ENCODE results near the gene CAMK2A.
"Not testable (repeated sequence)": the region's sequence is repeated elsewhere in the genome, so short reads cannot be mapped to it uniquely, and the experiment has no call there.

CAMK2A gene

DNA sequence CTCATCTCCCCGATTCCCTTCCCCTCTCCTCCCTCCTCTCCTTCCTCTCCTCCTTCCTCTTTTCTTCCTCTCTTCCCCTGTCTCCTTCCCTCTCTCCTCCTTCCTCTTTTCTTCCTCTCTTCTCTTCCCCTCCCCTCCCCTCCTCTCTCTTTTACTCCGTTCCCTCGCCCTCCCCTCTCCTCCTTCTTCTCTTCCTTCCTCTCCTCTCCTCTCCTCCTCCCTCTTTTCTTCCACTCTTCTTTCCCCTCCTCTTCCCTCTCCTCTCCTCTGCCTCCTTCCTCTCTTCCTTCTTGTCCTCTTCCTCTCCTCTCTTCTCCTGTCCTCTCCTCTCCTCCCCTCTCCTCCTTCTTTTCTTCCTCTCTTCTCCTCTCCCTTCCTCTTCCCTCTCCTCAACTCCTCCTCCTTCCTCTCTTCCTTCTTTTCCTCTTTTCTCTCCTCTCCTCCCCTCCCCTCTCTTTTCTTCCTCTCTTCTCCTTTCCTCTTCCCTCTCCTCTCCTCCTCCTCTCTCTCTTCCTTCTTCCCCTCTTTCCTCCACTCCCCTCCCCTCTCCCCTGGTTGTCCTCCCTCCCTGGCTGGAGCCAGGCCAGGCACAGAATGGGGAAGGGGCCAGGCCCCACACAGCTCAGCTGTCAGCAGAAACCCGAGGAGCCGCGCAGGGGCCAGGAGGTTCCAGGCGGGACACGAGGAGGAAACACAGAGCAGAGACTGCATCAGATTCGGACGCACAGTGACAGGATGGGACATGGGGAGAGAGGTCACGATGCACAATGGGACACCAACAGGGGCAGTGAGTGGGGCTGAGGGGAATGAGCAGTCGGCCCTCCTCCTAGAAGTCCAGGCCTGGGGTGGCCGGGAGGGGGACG, 48.0 kb downstream of the CAMK2A start:
- Histone ChIP-seq H3K9ac (ENCODE audit: low read depth, low read length) (no peak overlapping the region), H3K4me1 (ENCODE audit: insufficient read depth, low read length) (no peaks in the 10 kb centered on the region; the same call in 1 of the 2 replicates), H3K9me3 (ENCODE audit: control insufficient read depth, insufficient read depth, low read length) (no peaks in the 10 kb centered on the region), H3K36me3 (ENCODE audit: insufficient read depth, low read length) (no peaks in the 10 kb centered on the region)

DNA sequence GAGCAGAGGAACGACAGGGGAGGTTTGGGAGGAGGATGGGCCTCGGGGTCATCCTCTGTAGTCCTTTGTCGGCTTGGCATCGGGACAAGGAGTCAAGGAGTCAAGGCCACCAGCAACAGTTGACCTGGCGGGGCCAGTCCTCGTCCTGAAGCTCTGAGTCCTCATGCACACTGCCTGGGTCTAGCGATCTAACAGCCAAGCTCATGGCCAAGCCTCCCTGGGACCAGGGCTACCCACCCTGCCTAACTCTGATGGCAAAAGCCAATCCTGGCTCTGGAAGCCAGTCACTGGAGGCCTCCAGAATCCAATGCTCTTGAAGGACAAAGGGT, 49.8 kb downstream of the CAMK2A start:
- Histone ChIP-seq H3K9ac (ENCODE audit: low read depth, low read length) (no peak overlapping the region), H3K36me3 (ENCODE audit: insufficient read depth, low read length) (no peaks in the 10 kb centered on the region), H3K4me1 (ENCODE audit: insufficient read depth, low read length) (no peaks in the 10 kb centered on the region), H3K9me3 (ENCODE audit: control insufficient read depth, insufficient read depth, low read length) (no peaks in the 10 kb centered on the region)

- Histone ChIP-seq H3K4me1 (ENCODE audit: insufficient read depth, low read length) (no peaks in the 10 kb centered on the region), H3K9me3 (ENCODE audit: control insufficient read depth, insufficient read depth, low read length) (no peaks in the 10 kb centered on the region), H3K9ac (ENCODE audit: low read depth, low read length) (no peak overlapping the region)
Measured at GRCh38 chr5:150239099-150239793, 50.3 kb downstream of the CAMK2A start.

DNA sequence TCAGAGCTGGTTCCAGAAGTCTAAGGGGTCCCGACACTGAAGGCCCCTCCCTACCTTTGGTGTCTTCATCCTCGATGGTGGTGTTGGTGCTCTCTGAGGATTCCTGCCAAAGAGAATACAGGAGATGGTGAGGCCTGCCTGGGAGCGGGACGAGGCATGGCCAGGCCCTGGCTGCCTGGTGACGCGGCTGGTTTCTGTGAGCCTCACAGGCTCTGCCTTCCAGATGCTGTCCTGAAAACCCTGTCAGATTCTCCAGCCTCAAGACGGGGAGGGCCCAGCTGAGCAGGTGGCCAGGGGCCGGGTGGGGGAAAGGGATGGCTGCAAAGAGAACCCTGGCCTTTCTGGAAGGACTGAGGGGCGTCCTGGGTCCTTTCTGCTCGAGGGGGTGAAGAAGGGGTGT, 50.9 kb downstream of the CAMK2A start:
- Histone ChIP-seq H3K36me3 (ENCODE audit: insufficient read depth, low read length) (no peaks in the 10 kb centered on the region), H3K4me1 (ENCODE audit: insufficient read depth, low read length) (no peaks in the 10 kb centered on the region), H3K9me3 (ENCODE audit: control insufficient read depth, insufficient read depth, low read length) (no peaks in the 10 kb centered on the region), H3K9ac (ENCODE audit: low read depth, low read length) (no peak overlapping the region)

More at GRCh38 chr5:150239099-150239793, 50.3 kb downstream of the CAMK2A start:
- no peaks in the 10 kb centered on the region for H3K36me3 ChIP-seq (ENCODE audit: insufficient read depth, low read length)

DNA sequence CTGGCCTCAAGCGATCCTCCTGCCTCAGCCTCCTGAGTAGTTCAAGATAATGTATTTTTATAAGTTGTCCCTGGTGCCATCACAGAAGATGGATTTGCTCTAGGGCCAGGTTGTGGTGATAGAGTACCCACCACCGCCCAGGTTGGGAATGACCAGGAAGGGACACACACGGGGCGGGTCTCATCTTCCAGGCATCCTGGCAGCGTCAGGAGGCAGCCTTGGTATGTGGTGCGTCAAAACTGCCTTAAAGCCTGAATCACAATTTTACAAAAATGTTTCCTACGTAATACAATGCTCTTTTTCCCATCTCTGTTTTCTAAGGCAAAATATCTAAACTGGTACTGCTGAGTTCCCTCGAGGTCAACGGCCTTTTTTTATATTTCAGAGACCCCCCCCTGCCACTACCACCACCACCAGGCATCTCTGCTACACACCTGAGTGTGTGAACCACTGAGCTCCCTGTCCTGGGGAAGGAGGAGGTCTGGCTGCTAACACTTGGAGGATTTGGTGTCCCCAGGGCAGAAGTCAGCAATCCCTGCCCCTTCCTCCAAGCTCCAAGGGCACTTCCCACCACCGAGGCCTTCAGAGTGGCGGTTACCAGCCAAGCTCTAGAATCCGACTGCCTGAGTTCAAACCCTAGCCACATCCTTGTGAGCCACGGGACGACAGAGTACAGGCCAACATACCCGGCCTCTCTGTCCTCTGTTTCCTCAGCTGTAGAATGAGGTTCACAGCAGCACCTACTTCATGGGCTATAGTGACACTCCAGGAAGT, 52.4 kb downstream of the CAMK2A start:
- no peaks in the 10 kb centered on the region for H3K4me1 ChIP-seq (ENCODE audit: insufficient read depth, low read length)
- no peak overlapping the region for H3K9ac ChIP-seq (ENCODE audit: low read depth, low read length)
- H3K9me3 ChIP-seq (ENCODE audit: control insufficient read depth, insufficient read depth, low read length), result no peaks in the 10 kb centered on the region
- no peaks in the 10 kb centered on the region for H3K36me3 ChIP-seq (ENCODE audit: insufficient read depth, low read length)

DNA sequence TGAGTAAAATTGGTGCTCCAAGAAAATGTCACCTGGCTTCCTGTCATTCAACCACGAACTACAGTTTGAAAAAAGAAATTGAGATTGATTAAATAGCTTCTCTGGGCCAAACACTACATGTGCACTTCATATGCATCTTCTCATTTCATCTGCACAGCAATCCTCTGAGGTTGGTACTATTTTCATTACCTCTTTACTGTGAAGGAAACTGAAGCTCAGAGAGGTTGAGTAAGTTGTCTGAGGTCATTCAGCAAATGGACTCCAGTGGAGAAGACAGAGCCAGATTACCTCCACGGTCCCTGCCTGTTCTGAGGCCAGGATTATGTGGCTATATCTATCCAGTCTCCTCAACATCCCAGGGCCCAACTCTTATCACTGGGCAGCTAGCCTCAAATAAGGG, 53.3 kb downstream of the CAMK2A start:
- Histone ChIP-seq H3K36me3 (ENCODE audit: insufficient read depth, low read length) (no peaks in the 10 kb centered on the region), H3K9me3 (ENCODE audit: control insufficient read depth, insufficient read depth, low read length) (no peaks in the 10 kb centered on the region), H3K4me1 (ENCODE audit: insufficient read depth, low read length) (no peaks in the 10 kb centered on the region), H3K9ac (ENCODE audit: low read depth, low read length) (no peak overlapping the region)

DNA sequence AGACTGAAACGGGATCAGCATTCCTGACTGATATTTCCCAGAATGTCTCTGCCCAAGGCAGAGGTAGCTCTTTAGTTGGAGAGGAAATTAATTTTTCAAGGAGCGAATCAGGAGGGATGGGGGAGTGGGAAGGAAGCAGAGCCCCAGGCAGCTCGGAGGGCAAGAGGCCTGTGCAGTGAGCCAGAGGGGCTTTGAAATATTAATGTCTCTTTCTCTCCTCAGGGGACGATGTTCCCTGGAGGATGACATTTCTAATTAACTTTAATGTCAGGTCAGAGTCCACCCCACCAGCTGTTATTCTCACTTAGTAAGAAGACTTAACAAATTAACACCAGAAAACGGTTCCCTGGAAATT, 54.1 kb downstream of the CAMK2A start:
- no peak overlapping the region for H3K9ac ChIP-seq (ENCODE audit: low read depth, low read length)
- no peaks in the 10 kb centered on the region for H3K4me1 ChIP-seq (ENCODE audit: insufficient read depth, low read length)
- no peaks in the 10 kb centered on the region for H3K9me3 ChIP-seq (ENCODE audit: control insufficient read depth, insufficient read depth, low read length)
- no peaks in the 10 kb centered on the region for H3K36me3 ChIP-seq (ENCODE audit: insufficient read depth, low read length)

- Histone ChIP-seq H3K9ac (ENCODE audit: low read depth, low read length) (no peak overlapping the region), H3K4me1 (ENCODE audit: insufficient read depth, low read length) (no peaks in the 10 kb centered on the region), H3K36me3 (ENCODE audit: insufficient read depth, low read length) (no peaks in the 10 kb centered on the region), H3K9me3 (ENCODE audit: control insufficient read depth, insufficient read depth, low read length) (no peaks in the 10 kb centered on the region)
Measured at GRCh38 chr5:150234576-150235499, 54.7 kb downstream of the CAMK2A start.

- not testable (repeated sequence) for H3K9ac ChIP-seq (ENCODE audit: low read depth, low read length); H3K9me3 ChIP-seq (ENCODE audit: control insufficient read depth, insufficient read depth, low read length); H3K4me1 ChIP-seq (ENCODE audit: insufficient read depth, low read length); H3K36me3 ChIP-seq (ENCODE audit: insufficient read depth, low read length)
Measured at GRCh38 chr5:150233706-150234105, 55.9 kb downstream of the CAMK2A start.

DNA sequence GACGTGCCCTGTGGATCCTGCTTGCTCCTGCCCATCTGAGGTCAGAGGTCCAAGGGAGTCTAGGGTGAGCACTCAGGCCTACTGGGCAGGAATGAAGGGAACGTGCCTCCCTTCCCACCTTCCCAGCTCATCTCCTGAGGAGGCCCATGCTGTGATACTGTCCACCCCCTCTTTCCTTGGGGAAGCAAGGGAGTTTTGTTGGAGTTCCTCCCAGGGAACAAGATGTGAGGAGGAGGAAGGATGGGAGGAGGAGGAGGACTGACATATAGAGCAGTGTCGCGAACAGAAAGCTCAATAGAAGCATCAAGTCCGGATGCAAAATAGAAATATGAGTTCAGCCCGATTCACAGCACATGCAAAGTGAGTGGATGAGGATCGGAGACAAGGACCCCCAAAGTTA, 58.7 kb downstream of the CAMK2A start:
- Histone ChIP-seq H3K9ac (ENCODE audit: low read depth, low read length) (no peak overlapping the region), H3K36me3 (ENCODE audit: insufficient read depth, low read length) (no peaks in the 10 kb centered on the region), H3K4me1 (ENCODE audit: insufficient read depth, low read length) (no peaks in the 10 kb centered on the region), H3K9me3 (ENCODE audit: control insufficient read depth, insufficient read depth, low read length) (no peaks in the 10 kb centered on the region)

- H3K36me3 ChIP-seq (ENCODE audit: insufficient read depth, low read length), result no peaks in the 10 kb centered on the region
- no peak overlapping the region for H3K9ac ChIP-seq (ENCODE audit: low read depth, low read length)
- H3K9me3 ChIP-seq (ENCODE audit: control insufficient read depth, insufficient read depth, low read length), result no peaks in the 10 kb centered on the region
- no peaks in the 10 kb centered on the region for H3K4me1 ChIP-seq (ENCODE audit: insufficient read depth, low read length)
Measured at GRCh38 chr5:150229571-150229970, 60.0 kb downstream of the CAMK2A start.

DNA sequence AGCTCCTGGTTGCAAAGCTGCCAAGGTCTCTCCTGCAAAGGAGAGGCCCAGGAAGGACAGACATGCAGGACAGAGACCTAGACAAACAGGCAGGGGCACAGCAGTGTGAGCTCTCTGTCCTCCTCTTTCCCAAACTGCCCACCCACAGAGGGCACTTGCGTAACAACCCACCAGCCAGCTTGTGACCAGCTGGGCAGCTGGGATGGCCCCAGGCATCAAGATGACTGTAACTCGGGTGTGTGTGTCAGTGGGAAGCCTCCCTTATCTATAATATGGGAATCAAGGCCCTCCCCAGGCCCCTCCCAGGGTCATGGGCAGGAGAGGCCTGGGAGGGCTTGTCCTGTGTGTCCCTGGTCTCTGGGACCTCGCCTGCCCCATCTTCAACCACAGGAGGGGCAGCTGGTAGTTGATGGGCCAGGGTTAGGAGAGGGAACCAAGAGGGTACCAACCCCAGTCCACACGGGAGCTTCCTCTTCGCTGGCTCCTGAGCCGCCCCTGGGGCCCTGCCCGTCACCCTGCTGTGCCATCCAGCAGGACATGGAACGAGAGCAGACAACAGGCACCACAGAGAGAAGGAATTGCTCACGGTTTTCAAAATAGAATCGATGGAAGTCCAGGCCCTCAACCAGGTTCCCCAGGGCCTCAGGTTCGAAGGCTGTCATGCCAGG, 61.8 kb downstream of the CAMK2A start:
- Histone ChIP-seq H3K9me3 (ENCODE audit: control insufficient read depth, insufficient read depth, low read length) (no peaks in the 10 kb centered on the region), H3K36me3 (ENCODE audit: insufficient read depth, low read length) (no peaks in the 10 kb centered on the region), H3K9ac (ENCODE audit: low read depth, low read length) (no peak overlapping the region), H3K4me1 (ENCODE audit: insufficient read depth, low read length) (no peaks in the 10 kb centered on the region)

DNA sequence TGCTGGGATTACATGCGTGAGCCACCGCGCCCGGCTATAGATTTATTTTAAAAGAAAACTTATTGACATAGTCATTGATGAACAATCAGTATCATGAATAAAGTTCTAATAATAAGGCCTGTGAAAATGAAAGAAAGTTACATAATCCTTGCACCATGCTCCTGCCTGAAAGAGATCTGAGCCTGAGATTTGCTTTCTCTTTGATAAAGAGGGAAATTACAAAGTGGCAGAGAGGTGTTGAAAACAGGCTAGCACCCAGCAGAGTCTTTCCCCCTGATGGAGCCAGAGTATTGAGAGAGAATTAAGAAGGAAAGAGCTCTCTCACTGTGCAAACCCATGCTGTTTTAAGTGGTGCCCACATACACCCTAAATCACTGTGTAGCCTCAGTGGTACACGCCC, 62.5 kb downstream of the CAMK2A start:
- H3K36me3 ChIP-seq (ENCODE audit: insufficient read depth, low read length), result no peaks in the 10 kb centered on the region
- H3K9me3 ChIP-seq (ENCODE audit: control insufficient read depth, insufficient read depth, low read length), result no peaks in the 10 kb centered on the region
- H3K9ac ChIP-seq (ENCODE audit: low read depth, low read length), result no peak overlapping the region
- no peaks in the 10 kb centered on the region for H3K4me1 ChIP-seq (ENCODE audit: insufficient read depth, low read length)
